HepG2 (cell line): ENCODE measurements around the gene FOLR2. TPM values are rescaled to one million over a fixed set of nuclear protein-coding genes. Genes with fewer than 3 reads are reported as not detected.

ENCODE experiments used
- BATF2 ChIP-seq: sonication (generic); formaldehyde crosslinking; IDR thresholded peaks from 2 replicates; pipeline ENCODE4 v1.8.0; 2022; ENCODE audit warnings: mild to moderate bottlenecking, missing genetic modification reagents, moderate library complexity
- ETV5 ChIP-seq: IDR thresholded peaks from 2 replicates; pipeline ENCODE4 v1.6.1; 2018; ENCODE audit warnings: missing biosample characterization, missing genetic modification reagents, inconsistent platforms, borderline replicate concordance
- MIER2 ChIP-seq: IDR thresholded peaks from 2 replicates; pipeline ENCODE4 v1.6.1; 2016; ENCODE audit warnings: missing biosample characterization, missing genetic modification reagents
- POLR2A ChIP-seq, 2 experiments: IDR thresholded peaks; 2 replicates each; pipeline ENCODE4 v1.6.1; 2011; ENCODE audit warnings: low read depth in 2 of 2, low read length in 2 of 2, mild to moderate bottlenecking in 1 of 2, moderate library complexity in 1 of 2; ENCODE audit not compliant: insufficient read depth in 1 of 2
- PRDM15 ChIP-seq: sonication (generic); formaldehyde crosslinking; IDR thresholded peaks from 2 replicates; pipeline ENCODE4 v1.4.0; 2020; ENCODE audit warnings: missing genetic modification reagents
- ZNF776 ChIP-seq: sonication (generic); formaldehyde crosslinking; IDR thresholded peaks from 2 replicates; pipeline ENCODE4 v1.4.0; 2020; ENCODE audit warnings: mild to moderate bottlenecking, missing genetic modification reagents
- polyA plus RNA-seq, 8 experiments: library from polyadenylated mRNA; depleted of rRNA in 3 of 8; stranded (reverse) in 7 of 8; unstranded in 1 of 8; fragments of >200 nt; fragmentation: Illumina TruSeq in 4 of 8; extraction: Trizol in 4 of 8; gene quantifications; 2 replicates each; pipeline versions ENCODE4 v1.2.1 to v1.2.3, GENCODE V29; 2011 to 2016; ENCODE audit warnings: low read depth in 4 of 8, missing spikeins in 1 of 8, mixed read lengths in 1 of 8; ENCODE audit not compliant: insufficient read depth in 1 of 8
- total RNA-seq, 5 experiments: library from RNA; depleted of rRNA; stranded (reverse); fragments of >200 nt; fragmentation: Illumina TruSeq; extraction: Trizol; gene quantifications; 2 replicates each; pipeline ENCODE4 v1.2.3, GENCODE V29; 2016; ENCODE audit warnings: low read depth in 1 of 5

Gene FOLR2
- total and polyA plus RNA-seq, 2 of the 13 experiments (the other 11 are each of a cell fraction or from before 2014, with no cell fraction given), result 0.09 TPM; not detected in 1

DNA sequence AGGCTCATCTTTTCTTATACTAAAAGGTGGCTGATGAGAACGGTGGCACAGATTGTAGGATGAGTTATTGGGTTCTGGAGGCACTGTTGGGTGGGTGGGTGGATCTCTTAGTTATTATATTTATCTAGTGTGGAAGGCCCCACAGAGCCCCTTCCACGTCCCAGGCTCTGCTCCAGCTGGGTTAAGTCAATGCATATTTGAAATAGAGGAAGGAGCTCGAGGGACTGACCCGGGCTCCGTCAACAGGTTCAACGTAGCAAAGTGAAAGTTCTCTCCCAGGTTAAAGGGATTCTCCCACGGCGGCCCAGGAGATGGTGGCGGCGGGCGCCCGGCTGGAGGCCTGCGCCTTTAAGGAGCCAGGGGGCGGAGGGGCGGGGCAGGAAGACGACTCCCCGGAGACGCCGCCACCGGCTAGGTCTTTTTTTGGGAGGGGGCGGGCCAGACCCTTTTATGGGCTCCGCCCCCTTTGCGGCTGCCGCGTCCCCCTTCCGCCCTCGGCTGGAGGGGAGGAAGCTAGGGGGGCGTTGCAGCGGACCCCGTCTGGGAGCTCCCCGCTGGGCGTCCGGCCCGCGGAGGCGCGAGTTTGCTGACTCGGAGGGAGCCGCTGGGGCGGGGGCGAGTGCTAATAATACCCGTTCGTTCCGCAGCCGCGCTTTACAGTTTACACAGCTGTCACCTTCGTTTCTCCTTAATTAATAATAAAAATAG, 6.5 kb downstream of the FOLR2 start (continued):
- TF ChIP-seq ZNF776 (no peak), BATF2 (no peak), POLR2A (IDR thresholded peaks at IDR 0.05; ENCODE audit: insufficient read depth in 1 of 2, low read depth in 2 of 2, low read length in 2 of 2) (peak in 1 of 2 experiments; percentile 30; a peak in 1 of 4 replicates), MIER2 (no peak), ETV5 (CRISPR knock-in tag) (peak; percentile 63; the same call in 1 of the 2 replicates), PRDM15 (CRISPR knock-in tag) (peak; percentile 48)
